Loucy (cell line): Measurements from ENCODE around the gene CHL1.

Experiments used
- H2AFZ ChIP-seq: fragments of 200-600 bp; sonication (generic); 2 replicates; pipeline ENCODE4 v1.6.0; 2016; ENCODE audit warnings: antibody characterized with exemption, mild to moderate bottlenecking, low read length, moderate library complexity
- H3F3A ChIP-seq: fragments of 200-600 bp; 2 replicates; pipeline ENCODE4 v1.6.0; 2016; ENCODE audit warnings: antibody characterized with exemption, low read depth, mild to moderate bottlenecking
- H3K27me3 ChIP-seq: fragments of 200-600 bp; sonication (generic); 2 replicates; pipeline ENCODE4 v1.6.1; 2014; ENCODE audit warnings: low read length, mild to moderate bottlenecking; ENCODE audit not compliant: insufficient read depth, poor library complexity, severe bottlenecking
- H3K36me3 ChIP-seq: fragments of 200-600 bp; sonication (generic); 2 replicates; pipeline ENCODE4 v1.6.1; 2016; ENCODE audit warnings: low read length; ENCODE audit not compliant: insufficient read depth
- H3K4me1 ChIP-seq: fragments of 200-600 bp; sonication (generic); 2 replicates; pipeline ENCODE4 v1.5.1; 2014; ENCODE audit warnings: low read length, mild to moderate bottlenecking; ENCODE audit not compliant: insufficient read depth, poor library complexity, severe bottlenecking
- H3K4me2 ChIP-seq: fragments of 200-600 bp; sonication (generic); 2 replicates; pipeline ENCODE4 v1.6.0; 2014; ENCODE audit warnings: antibody characterized with exemption, low read length, low read depth, mild to moderate bottlenecking; ENCODE audit not compliant: poor library complexity, severe bottlenecking
- H3K4me3 ChIP-seq: fragments of 200-600 bp; sonication (generic); 2 replicates; pipeline ENCODE4 v1.5.1; 2014; ENCODE audit warnings: low read length, mild to moderate bottlenecking, mixed read lengths; ENCODE audit not compliant: poor library complexity, severe bottlenecking
- H3K79me2 ChIP-seq: fragments of 200-600 bp; sonication (generic); 2 replicates; pipeline ENCODE4 v1.6.1; 2014; ENCODE audit warnings: low read length; ENCODE audit not compliant: insufficient read depth
- H3K9ac ChIP-seq: fragments of 200-600 bp; sonication (generic); 2 replicates; pipeline ENCODE4 v1.6.0; 2014; ENCODE audit warnings: mild to moderate bottlenecking, low read depth, low read length, moderate library complexity; ENCODE audit not compliant: poor library complexity, severe bottlenecking
- H3K9me2 ChIP-seq: fragments of 200-600 bp; sonication (generic); replicated peaks from 2 replicates; pipeline ENCODE4 v1.6.1; 2016; ENCODE audit warnings: low read depth, low read length, mixed read lengths
- H3K9me3 ChIP-seq: fragments of 200-600 bp; sonication (generic); 2 replicates; pipeline ENCODE4 v1.6.1; 2014; ENCODE audit warnings: mild to moderate bottlenecking, antibody characterized with exemption, low read length, low read depth; ENCODE audit not compliant: insufficient read depth
- H4K20me1 ChIP-seq: fragments of 200-600 bp; sonication (generic); 2 replicates; pipeline ENCODE4 v1.6.0; 2014; ENCODE audit warnings: antibody characterized with exemption, low read length, mild to moderate bottlenecking; ENCODE audit not compliant: insufficient read depth, poor library complexity, severe bottlenecking
- EZH2phosphoT487 ChIP-seq: fragments of 200-600 bp; IDR thresholded peaks from 2 replicates; pipeline ENCODE4 v1.6.1; 2018; ENCODE audit warnings: antibody characterized with exemption, mild to moderate bottlenecking, moderate library complexity, borderline replicate concordance
- TF ChIP-seq, protein P1 (sequence below): fragments of 200-600 bp; sonication (generic); conservative IDR thresholded peaks from 2 replicates; pipeline ENCODE4 v1.5.1; 2014; ENCODE audit warnings: mild to moderate bottlenecking, antibody characterized with exemption, low read length

Gene CHL1

DNA sequence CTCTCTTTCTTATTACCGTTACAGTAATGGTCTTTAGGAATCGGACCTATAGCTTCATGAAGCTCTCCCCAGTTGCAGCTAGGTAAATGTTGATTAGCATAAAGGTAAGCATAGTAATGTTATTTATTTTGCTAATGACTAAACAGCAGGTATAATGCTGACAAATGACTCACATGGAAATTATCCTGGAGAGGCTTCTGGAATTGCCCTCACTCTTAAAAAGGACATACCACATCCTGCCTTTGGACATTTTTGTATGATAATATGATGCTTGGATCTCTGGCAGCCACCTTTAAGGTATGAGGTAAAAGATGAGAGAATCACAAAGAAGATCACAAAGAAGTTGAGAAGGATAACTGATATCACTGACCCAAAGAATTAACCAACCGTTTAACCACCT is 238.6 kb downstream of the CHL1 start:
- H3K9ac ChIP-seq, result no peak overlapping the region
- H3K9me3 ChIP-seq, result peaks cover 15% of the 10 kb centered on the region; the same call in 1 of the 2 replicates
- H4K20me1 ChIP-seq, result no peaks in the 10 kb centered on the region
- no peak overlapping the region for H3K4me2 ChIP-seq
- no peaks in the 10 kb centered on the region for H3F3A ChIP-seq
- no peaks in the 10 kb centered on the region for H3K79me2 ChIP-seq
- H3K9me2 ChIP-seq, result no peaks in the 10 kb centered on the region
- H3K4me1 ChIP-seq, result no peaks in the 10 kb centered on the region
- no peak overlapping the region for H2AFZ ChIP-seq
- no peak overlapping the region for H3K4me3 ChIP-seq
- no peaks in the 10 kb centered on the region for H3K27me3 ChIP-seq
- no peak for TF ChIP-seq EZH2phosphoT487
- TF ChIP-seq, protein P1, sequence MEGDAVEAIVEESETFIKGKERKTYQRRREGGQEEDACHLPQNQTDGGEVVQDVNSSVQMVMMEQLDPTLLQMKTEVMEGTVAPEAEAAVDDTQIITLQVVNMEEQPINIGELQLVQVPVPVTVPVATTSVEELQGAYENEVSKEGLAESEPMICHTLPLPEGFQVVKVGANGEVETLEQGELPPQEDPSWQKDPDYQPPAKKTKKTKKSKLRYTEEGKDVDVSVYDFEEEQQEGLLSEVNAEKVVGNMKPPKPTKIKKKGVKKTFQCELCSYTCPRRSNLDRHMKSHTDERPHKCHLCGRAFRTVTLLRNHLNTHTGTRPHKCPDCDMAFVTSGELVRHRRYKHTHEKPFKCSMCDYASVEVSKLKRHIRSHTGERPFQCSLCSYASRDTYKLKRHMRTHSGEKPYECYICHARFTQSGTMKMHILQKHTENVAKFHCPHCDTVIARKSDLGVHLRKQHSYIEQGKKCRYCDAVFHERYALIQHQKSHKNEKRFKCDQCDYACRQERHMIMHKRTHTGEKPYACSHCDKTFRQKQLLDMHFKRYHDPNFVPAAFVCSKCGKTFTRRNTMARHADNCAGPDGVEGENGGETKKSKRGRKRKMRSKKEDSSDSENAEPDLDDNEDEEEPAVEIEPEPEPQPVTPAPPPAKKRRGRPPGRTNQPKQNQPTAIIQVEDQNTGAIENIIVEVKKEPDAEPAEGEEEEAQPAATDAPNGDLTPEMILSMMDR, result no peak
- no peaks in the 10 kb centered on the region for H3K36me3 ChIP-seq

DNA sequence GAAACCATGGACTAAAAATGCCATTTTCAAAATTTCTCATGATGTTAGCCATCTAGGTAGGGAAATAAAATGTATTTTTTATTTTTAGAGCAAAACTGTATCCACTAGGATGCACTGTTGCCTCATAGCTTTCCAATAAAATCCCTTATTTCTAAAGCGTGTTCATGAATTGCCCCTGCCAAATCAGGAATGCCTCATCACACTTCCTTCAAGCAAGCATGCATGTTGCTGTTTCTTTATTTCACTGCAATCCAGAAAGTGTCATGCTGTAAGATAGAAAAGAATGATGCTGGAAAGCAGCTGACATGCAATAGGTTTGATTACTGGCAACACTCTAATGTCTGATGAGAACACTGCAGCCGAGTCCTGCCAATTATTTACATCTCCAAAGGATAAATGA is 239.5 kb downstream of the CHL1 start:
- no peaks in the 10 kb centered on the region for H3K27me3 ChIP-seq

DNA sequence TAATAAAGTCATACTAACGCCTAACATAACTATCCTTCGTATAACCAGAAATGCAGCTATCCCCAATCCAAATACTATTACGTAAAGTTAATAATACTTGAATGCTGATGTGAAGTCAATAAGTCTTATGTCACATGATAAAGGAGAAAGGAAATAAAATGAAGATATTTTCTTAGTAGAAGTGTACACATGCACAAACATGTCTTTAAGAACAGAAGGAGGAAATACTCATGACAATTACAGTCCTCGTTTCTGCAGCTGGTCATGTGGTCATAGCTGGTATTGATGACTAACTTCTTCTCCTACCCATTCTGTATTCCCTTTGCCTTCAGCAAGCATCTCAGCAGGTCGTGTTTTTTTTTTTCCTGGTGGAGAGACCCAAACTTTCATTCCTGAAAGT is 244.3 kb downstream of the CHL1 start:
- H3K9ac ChIP-seq, result no peak overlapping the region
- TF ChIP-seq, protein P1, result no peak
- TF ChIP-seq EZH2phosphoT487, result no peak
- no peak overlapping the region for H3K4me3 ChIP-seq
- no peaks in the 10 kb centered on the region for H3K27me3 ChIP-seq
- H4K20me1 ChIP-seq, result no peaks in the 10 kb centered on the region
- H3K9me3 ChIP-seq, result peaks cover 21% of the 10 kb centered on the region; the same call in 1 of the 2 replicates
- no peak overlapping the region for H2AFZ ChIP-seq
- no peak overlapping the region for H3K4me2 ChIP-seq
- no peaks in the 10 kb centered on the region for H3K79me2 ChIP-seq
- H3K9me2 ChIP-seq, result no peaks in the 10 kb centered on the region
- H3K36me3 ChIP-seq, result no peaks in the 10 kb centered on the region
- H3K4me1 ChIP-seq, result no peaks in the 10 kb centered on the region
- H3F3A ChIP-seq, result no peaks in the 10 kb centered on the region

More for the DNA sequence above, 239.5 kb downstream of the CHL1 start:
- H3K79me2 ChIP-seq, result no peaks in the 10 kb centered on the region
- H3K9me2 ChIP-seq, result no peaks in the 10 kb centered on the region
- no peaks in the 10 kb centered on the region for H3K36me3 ChIP-seq
- no peak overlapping the region for H3K9ac ChIP-seq
- no peaks in the 10 kb centered on the region for H4K20me1 ChIP-seq
- peaks cover 15% of the 10 kb centered on the region; the same call in 1 of the 2 replicates for H3K9me3 ChIP-seq
- H2AFZ ChIP-seq, result no peak overlapping the region
- H3K4me1 ChIP-seq, result no peaks in the 10 kb centered on the region
- H3K4me3 ChIP-seq, result no peak overlapping the region
- no peak for TF ChIP-seq EZH2phosphoT487
- TF ChIP-seq, protein P1, result no peak
- H3F3A ChIP-seq, result no peaks in the 10 kb centered on the region
- no peak overlapping the region for H3K4me2 ChIP-seq
